GM19351 (cell line): ENCODE measurements around the gene MYL6B.
A peak's percentile ranks its signal among the peaks of the same experiment; 100 is the strongest.
"Not testable (repeated sequence)": the region's sequence is repeated elsewhere in the genome, so short reads cannot be mapped to it uniquely, and the experiment has no call there.

ENCODE experiments used
- ATAC-seq: cut with Tn5 transposase; IDR thresholded peaks from one replicate; pipeline ENCODE4 v1.9.1; 2021; ENCODE audit warnings: mild to moderate bottlenecking, moderate library complexity; ENCODE audit not compliant: unreplicated experiment

MYL6B gene

DNA sequence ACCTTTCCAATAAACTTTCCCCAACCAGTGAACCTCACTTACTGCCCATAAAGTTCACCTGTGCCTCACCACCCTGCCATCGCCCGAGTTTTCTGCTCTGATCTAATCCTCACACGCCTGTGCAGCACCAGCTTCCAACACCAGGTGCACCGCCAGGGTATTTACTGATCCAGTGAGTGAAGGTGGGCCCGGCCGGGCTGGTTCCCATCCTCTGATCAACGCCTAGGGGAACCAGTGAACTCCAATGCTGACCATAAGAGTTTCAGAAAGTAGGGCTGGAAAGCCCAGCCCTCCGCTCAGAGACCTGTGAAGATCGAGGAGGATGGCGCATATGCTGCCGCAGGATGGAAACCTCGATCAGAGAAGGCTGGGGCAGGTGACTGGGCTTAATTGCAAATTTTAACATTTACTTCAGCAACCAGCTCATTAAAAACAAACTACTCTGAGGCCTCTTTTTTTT lies 685 bp upstream of the MYL6B start:
- peak; percentile 60 for ATAC-seq

DNA sequence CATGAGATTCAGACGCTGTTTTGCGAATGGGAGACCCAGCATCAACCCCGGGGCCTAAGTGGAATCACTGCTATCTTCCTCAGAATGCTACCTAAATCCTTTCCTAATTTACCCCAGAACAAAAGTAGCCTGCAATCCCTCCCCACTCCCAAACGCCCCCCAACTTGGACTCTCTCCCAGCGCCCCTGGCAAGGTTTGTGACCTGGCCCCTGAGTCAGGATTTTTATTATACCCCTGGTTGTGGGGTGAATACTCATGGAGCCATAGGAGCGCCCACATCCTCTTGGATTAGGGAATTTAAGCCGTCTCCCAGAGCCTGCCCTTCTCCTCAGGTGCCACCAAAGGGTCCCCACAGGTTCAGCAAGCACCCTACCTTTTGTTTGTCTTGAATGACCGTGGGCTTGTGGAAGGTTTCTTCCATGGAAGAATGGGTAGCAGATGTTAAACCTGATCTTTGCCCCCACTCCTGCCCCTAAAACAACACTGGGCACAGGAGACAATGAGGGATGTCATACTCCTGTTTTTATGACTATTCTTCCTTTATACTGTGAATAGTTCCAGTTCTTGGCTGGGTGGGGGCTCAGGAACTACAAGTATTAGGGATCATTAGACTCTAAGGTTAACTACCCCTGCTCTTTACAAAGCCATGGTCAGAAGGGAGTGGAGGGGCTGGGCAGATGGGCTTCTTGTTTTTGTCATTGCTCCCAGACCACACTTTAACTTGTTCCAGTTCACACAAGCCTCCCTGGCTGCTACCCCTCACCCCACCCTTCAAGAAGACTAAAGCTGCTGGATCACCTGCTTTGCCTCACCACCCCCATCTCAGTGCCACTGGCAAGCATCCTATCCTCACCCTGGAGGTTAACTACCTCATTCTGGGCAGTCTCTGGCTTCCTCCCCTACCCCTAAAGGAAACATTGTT lies 630 bp downstream of the MYL6B start:
- no peak for ATAC-seq

DNA sequence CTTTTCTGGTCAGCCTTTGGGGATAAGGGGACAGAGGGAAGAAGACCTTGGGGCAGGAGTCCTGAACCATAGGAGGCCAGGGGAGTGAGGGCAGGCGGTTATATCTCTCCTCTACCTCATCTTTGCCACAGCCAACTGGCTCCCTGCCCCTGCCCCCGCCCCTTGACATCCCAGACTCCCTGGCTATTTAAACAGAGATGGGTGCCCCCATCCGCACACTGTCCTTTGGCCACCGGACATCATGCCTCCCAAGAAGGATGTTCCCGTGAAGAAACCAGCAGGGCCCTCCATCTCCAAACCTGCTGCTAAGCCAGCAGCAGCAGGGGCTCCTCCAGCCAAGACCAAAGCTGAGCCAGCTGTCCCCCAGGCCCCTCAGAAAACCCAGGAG lies 1.3 kb downstream of the MYL6B start:
- no peak for ATAC-seq

DNA sequence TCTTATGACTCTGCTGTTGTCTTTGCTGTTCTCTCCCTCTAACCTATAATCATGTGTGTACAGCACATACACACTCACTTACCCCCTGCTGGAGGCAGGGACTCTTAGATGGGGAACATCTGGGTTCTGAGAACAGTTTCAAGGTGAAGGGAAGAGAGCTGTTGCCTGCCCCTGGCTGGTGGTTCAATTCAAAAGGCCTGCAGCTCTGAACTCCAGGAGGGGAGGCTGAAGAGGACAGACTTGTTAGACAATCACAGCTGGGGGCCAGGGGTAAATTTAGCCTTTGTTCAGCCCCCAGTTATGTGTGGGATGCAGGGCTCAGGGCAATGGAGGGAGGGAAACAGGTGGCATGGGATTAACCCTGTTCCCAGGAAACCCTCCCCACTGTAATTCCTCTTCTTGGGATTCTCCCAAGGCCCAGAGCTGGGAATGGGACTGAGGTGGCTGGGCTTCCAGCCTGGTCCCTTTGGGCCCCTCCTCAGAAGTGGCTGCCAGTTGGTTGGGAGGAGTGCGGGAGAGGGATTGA lies 1.9 kb downstream of the MYL6B start:
- ATAC-seq = no peak

DNA sequence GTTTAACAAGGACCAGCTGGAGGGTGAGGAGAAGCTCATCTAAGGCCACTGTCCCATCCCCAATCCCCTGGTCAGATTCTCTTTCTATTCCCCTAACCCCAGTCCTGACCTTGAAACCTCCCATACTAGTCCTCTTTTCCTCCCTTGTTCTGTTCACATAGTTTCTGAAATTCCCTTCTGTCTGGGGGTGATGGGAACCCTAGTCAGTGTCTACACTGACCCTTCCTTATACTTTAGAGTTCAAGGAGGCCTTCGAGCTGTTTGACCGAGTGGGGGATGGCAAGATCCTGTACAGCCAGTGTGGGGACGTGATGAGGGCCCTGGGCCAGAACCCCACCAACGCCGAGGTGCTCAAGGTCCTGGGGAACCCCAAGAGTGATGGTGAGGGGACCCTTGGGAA lies 2.4 kb downstream of the MYL6B start:
- no peak for ATAC-seq

DNA sequence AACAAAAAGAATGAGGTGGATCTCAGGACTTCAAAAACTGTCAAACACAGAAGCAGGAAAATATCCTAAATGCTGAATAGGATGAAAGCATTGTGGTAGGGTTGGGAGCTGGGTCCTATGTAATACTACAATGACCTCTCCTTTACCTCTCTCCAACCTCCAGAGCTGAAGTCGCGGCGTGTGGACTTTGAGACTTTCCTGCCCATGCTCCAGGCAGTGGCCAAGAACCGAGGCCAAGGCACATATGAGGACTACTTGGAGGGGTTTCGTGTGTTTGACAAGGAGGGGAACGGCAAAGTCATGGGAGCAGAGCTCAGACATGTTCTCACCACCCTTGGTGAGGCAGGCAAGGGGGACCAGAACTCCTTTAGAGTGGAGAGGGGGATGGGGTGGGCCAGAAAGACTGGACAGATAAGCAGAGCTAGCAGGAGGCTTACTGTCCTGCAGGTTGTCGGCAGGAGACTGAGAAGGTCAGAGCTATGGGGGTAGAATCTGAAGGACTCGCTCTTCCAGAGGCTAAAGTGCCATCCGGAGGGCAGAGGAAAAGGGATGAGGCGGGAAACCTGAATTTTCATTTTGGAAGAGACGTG lies 3.0 kb downstream of the MYL6B start:
- ATAC-seq = no peak

DNA sequence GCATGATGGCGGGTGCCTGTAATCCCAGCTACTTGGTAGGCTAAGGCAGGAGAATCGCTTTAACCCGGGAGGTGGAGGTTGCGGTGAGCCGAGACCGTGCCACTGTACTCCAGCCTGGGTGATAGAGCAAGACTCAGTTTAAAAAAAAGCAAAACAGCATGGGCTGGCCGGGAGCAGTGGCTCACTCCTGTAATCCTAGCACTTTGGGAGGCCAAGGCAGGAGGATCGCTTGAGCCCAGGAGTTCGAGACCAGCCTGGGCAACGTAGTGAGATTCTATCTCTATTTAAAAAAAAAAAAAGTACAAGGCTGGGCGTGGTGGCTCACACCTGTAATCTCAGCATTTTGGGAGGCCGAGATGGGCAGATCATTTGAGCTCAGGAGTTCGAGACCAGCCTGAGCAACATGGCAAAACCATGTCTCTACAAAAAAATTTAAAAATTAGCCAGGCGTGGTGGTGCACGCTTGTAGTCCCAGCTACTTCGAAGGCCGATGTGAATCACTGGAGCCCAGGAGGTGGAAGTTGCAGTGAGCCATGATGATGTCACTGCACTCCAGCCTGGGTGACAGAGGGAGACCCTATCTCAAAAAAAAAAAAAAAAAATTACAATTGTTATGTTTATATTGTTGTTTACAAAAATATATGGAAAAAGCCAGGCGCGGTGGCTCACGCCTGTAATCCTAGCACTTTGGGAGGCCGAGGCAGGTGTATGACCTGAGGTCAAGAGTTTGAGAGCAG lies 4.2 kb downstream of the MYL6B start:
- ATAC-seq = not testable (repeated sequence)

DNA sequence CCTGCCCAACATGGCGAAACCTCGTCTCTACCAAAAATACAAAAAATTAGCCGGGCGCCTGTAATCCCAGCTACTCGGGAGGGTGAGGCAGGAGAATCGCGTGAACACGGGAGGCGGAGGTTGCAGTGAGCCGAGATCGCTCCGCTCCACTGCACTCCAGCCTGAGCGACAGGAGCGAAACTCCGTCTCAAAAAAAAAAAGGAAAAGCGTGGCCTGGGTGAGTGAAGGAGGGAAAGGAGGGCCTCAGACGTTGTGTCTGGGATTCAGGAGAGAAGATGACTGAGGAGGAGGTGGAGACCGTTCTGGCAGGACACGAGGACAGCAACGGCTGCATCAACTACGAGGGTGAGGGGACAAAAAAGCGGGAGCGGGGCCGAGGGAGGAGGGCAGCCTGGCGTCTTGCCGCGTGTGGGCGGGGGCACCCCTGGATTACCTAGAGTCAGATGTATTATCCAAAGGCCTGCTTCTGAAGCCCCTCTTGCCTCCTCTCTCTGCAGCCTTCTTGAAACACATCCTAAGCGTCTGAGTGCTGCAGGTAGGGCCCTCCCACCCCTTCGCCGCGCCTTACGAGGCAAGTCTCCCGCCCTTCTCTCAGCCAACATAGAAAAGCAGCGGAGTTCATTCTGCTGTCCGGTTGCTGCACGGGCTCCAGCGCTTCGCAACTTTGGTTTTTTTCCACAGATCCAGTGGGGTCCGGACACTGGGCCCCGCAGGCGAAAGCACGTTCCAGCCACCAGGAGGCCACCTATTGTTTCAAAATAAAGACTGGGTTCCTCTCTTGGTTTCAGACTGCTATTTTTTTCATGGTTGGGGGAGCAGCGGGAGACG lies 5.0 kb downstream of the MYL6B start:
- ATAC-seq = peak; percentile 26

DNA sequence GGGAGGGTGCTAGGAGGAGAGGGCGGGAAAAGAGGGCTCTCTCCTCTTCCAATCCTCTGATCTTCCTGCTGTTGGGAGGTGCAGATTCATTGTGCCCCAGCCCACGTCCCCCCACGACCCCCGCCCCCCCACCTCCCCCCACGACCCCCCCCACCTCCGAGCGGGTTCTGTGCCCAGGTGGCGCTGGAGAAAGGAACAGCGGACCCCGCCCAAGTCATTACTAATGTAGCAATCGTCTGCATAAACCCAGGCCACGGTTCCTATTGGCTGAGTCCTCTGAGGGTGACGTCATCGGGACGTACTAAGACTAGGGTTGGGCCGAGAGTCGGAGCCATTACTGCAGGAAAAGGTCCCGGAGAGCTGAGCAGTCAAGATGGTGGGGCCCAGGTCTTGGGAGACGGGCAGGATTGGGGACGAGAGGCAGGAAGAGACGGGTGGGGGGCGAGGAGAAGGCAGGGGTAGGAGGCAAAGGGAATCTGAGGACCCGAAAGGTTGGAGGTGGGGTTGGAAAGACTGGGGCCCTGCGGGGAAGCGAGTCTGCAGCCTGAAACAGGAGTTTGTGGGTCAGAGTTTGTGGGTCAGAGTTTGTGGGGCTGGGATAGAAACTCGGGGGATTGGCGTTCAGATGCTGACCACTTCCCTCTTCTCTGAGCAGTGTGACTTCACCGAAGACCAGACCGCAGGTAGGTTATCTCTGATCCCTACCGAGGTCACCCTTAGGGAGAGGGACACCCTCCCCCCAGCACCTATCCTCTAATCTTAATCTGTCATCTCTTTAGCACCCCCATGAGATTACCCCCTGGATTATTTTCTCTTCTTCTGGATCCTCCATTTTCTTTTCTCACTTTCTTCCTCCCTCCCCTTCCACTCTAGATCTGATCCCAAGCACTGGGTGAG lies 5.9 kb downstream of the MYL6B start, which contains the start of gene MYL6:
MYL6 (plus strand) TSS at position 331 of the 897 bp plus-strand sequence; CDS start at position 374, 43 bp downstream.
- peak; percentile 80 for ATAC-seq

DNA sequence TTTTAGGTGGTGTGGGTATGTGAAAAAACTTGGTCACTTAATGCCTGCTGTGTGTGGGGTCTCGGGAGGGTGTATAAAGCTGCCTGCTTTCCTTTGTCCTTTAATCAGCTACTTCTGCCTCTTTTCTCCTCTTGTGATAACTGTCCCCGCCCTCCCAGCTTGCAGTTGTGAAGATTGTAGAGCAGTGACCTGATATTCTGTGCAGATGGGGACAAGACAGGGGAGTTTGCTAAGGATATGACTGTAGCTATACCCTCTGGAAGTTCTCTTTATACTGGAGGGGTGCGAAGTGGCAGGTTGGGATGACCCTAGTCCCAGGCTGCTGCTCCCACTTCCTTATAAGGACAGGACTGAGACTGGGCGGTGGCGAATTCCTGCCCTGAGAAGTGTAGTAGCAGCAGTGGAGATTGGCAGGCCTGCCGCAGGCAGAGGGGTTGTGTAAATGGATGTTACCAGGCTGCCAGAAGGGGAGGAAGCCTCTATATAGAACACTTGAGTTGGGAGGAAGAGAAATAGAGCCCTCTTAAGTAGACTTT lies 6.6 kb downstream of the MYL6B start:
- no peak for ATAC-seq

DNA sequence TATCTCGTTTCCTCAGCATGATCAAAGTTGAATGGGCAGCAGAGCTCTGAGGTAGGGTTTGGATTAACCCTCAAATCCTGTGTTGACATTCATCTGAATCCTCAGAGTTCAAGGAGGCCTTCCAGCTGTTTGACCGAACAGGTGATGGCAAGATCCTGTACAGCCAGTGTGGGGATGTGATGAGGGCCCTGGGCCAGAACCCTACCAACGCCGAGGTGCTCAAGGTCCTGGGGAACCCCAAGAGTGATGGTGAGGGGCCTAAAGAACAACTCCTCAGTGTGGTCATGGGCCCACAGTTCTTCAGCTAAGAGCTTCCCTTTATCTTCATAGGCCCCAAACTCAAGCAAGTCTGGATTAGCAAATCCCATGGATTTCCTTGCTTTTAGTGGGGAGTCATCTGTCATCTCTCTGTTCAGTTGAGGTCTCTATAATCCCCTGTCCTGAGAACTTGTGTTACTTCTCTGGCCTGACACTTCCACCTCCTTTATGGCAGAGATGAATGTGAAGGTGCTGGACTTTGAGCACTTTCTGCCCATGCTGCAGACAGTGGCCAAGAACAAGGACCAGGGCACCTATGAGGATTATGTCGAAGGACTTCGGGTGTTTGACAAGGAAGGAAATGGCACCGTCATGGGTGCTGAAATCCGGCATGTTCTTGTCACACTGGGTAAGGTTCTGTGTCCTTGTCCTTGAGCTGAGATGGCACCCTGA lies 7.2 kb downstream of the MYL6B start:
- ATAC-seq = no peak

DNA sequence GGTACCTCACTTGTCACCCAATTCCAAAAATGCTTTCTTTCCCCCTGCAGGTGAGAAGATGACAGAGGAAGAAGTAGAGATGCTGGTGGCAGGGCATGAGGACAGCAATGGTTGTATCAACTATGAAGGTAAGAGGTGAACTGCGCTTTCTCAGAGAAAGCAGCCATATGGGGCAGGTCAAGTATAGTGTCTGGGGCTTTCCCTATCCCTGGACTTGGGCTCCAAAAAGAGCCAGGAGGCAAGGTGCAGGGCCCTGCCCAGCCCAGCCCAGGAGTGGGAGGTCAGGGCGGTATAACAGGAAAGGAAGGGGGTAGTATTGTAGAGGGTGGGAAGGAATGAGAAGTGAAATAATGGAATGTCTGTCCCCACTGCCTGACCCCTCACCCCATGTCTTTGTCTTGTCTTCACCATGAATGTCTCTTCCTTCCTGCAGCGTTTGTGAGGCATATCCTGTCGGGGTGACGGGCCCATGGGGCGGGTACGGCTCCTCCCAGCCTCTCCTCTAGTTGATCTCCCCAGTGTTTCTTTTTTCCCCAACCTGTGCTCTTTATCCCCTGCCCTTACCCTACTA lies 7.9 kb downstream of the MYL6B start:
- no peak for ATAC-seq

DNA sequence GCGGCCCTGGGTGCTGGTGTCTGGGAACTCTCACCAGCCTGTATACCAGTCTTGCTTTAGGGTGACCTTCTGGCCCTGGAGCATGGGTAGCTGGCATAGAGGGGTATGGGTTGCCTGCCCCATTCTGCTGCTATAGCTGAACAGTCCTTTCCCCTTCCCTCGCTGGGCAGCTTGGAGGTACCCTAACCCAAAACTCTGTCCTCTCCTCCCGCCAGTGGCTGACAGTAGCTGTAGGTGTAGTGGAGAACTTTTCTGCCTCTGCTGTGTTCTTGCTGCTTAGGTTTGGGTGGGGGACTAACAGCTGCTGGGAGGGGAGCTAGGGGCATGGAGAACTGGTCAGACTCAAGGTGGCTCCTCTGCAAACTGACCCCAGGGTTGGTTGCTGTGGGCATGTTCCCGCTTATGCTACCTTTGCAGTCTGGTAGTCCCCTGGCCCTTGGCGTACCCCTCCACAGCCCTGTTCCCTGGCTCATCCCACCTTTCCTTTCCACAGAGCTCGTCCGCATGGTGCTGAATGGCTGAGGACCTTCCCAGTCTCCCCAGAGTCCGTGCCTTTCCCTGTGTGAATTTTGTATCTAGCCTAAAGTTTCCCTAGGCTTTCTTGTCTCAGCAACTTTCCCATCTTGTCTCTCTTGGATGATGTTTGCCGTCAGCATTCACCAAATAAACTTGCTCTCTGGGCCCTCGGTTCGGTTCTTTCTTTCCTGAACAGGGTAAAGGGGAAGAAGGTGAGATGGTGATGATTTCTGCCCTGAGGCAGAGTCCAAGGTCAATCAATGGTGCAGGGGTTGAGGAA lies 8.7 kb downstream of the MYL6B start:
- ATAC-seq = no peak

DNA sequence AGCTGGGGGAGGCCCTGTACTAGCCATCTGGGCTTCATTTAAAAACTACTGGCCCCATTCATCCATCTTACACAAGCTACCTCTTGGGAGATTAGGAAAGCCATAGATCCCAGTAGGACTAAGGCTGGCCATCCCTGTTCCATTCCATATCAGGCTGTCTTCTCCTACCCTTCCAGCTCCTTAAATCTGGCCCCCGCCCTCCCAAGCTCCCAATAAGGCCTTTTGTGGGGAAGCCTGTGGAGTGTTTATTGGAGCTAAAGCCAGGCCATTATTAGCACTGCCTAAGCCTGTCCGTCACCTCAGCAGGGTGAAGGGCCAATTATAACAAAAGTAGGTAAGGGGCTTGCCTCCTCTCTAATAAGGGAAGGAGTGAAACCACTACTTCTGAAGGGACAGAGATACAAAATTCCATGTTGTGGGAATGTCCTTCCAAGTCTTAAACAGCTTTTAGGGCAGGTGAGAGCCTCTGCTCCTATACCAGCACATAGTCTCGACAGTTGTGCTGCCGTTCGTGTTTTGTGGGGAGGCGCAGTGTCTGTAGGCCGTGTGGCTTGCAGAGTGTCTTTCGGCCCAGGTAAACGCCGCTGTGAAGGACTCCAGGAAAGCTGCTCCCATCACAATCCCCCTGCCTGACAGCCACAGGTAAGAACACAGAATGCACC lies 9.4 kb downstream of the MYL6B start:
- ATAC-seq = no peak

DNA sequence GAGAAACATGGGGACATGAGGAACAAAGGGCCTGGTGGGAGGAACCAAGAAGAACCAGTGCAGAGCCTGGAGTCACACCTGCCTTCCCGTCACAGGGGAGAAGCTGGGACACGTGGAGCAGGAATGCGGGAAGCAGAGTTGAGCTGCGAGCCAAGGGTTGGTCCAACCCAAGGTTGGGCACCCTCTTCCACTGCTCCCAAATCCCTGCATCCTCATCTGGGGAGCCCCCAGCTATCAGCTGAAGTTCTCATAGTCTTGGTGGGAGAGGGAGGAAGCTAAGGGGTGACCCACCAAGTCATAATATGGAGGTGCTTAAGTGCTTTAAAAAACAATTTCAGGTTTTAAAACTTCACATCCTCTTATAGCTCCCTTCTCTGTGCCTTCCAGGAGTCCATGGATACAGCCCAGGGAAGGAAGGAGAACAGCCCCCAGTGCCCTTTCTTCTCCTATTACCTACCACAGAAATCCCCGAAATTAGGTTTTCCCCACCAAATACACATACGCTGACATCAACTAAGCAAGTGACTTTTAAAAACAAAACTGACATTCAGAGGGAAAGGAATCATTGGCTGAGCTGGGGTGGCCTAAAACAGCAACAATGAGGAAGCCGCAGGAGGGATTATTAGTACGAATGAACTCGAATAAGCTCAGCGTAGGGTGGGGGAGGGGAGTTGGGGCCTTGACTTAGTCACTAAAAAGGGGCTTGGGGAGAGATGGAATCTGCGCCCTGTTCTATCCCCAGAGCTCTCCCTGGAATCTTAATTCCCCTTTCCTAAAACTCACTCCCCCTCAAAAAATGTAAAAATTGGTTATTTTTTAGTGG lies 10.3 kb downstream of the MYL6B start:
- no peak for ATAC-seq
